NCI-H345 treated with DMSO at 0.1 percent for 48 hours (cell line): ENCODE results near the gene SYNPR.
A peak's percentile ranks its signal among the peaks of the same experiment; 100 is the strongest.

Experiments
- DNase-seq: peaks from one replicate; lab custom pipeline; 2025; ENCODE audit not compliant: unreplicated experiment; lab: John Stamatoyannopoulos, UW

The SYNPR gene

GRCh38 chr3:63523100-63523499, 245.0 kb downstream of the SYNPR start:
- DNase-seq = no peak

DNA sequence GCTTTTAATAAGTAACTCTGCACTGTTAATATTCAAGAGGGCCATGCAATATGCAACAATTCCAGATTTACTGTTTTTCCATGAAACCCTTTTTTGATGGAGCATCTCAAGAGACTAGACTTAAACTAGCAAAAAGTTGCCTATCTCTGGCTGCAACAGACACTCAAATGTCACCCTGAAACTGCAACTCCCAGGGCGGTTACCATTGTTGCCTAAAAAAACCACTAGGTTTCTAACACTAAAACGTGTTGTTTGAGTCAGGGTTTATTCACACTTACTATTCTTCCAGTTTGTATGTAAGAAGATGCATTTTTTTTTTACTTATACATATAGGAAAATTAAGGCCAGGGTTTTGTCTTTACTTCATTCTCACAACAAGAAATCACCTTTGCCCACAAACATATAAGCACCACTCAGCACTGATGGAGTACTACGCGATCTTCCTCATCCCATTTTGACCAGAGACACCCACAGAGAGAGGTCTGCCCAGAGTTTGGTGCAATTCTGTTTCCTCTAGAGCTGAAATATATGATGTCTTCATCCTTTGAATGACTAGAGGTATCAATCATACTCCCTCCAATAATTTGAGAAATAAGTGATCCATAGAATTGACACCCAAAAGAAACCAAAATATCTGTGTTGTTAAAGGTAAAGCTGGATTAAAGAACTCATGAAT, 250.4 kb downstream of the SYNPR start:
- DNase-seq = no peak

DNA sequence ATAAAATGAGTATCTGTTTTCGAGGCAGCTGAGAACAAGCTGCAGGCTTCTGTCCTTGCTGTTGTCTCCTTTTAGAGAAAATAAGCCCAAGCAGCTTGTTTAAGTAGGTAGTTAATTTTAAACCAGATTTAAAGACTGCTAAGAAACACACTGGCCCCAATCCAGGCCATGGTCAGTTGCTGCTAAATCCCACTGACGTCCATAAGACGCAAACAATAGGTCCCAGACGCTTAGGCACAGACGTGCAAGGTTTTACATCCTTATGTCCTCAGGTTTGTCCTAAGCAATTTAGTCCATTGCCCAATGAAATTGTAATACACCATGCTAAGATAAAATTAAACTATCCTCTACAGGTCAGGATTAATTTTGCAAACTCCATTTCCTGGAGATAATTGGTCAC, 254.4 kb downstream of the SYNPR start:
- DNase-seq = no peak

DNA sequence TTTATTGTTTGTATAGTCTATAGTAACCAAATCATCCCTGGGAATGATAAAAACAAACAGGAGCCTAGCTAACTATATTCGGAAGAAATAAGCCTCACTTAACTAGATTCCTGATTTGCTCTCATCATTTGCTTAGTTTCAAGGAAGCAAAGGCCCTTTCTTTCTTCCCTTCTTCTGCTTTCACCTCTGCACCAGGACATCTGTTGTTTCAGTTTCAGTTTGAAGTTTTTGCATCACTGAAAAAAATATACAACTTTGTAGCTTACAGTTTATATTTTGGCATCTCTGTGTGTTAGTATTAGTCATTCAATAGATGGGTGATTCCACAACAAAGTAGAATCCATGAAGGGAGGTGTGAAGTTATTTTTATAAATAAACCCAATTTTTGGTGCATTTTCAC, 260.8 kb downstream of the SYNPR start:
- no peak for DNase-seq

DNA sequence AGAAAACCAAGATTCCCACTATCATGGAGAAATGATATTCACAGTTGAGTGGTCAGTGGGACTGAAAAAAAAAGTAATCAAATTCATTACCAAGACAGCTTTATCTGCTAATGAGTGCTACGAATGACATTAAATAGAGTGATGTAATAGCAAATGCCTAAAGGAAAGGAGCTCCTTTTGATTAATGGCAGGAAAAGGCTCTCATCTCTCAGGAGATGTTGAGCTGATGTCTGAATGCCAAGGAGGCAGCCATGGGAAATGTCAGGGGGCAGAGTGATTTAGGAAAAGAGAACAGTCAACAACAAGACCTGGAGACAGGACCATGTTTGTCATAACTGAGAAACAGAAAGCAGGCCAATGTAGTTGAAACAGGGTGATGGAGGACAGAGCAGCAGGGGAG, 277.7 kb downstream of the SYNPR start:
- DNase-seq = no peak

GRCh38 chr3:63556401-63556800, 278.3 kb downstream of the SYNPR start:
- DNase-seq = no peak

DNA sequence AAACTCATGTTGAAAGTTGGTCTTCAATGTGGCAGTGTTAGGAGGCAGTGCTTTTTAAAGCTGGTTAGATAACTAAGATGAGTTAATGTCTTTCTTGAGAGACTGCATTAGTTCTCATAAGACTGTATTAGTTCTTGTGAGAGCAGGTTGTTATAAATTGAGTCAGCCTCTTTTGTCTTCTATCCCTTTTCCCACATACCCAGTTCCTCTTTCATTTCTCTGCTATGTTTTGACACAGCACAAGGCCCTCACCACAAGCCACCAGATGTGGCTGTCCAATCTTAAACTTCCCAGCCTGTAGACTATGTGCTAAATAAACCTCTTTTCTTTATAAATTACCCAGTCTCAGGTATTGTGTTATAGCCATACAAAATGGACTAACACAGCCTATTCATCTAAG, 279.8 kb downstream of the SYNPR start:
- no peak for DNase-seq

GRCh38 chr3:63559884-63560283, 281.8 kb downstream of the SYNPR start:
- DNase-seq = no peak

DNA sequence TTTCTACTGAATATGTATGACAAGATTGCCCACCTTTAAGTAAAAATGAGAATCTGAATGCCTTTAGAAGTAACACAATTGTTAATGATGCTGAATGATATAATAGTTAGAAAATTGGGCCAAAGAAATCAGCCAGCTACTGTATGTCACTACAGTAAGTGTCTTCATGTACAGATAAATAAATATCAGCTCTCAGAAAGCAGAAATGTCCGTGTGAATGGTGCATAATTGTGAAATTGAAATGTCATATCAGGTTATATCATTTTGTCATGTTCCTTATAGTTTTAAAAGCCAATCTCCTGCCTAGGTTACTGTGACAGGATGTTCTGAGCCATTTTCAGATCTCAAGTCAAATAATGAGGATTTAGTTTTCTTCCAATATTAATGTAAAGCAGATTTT, 283.8 kb downstream of the SYNPR start:
- no peak for DNase-seq

- DNase-seq = no peak
Measured at GRCh38 chr3:63562323-63562722, 284.2 kb downstream of the SYNPR start.

GRCh38 chr3:63563572-63563971, 285.5 kb downstream of the SYNPR start:
- DNase-seq = no peak

DNA sequence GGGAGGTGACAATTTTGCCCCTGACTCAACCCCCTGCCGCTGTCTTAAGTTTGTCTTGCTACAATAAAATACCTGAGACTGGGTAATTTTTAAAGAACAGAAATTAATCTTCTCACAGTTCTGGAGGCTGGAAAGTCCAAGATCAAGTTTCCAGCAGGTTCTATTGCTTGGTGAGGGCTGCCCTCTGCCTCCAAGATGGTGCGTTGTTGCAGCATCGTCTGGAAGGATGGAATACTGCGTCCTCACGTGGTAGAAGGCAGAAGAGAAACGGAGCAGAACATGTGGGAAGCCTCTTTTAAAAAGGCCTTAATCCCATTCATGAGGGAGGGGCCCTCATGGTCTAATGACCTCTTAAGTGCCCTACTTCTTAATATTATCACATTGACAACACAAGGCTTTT, 287.1 kb downstream of the SYNPR start:
- DNase-seq = no peak

GRCh38 chr3:63571682-63572081, 293.6 kb downstream of the SYNPR start:
- no peak for DNase-seq

- peak; percentile 92 for DNase-seq
Measured at GRCh38 chr3:63576846-63577245, 298.7 kb downstream of the SYNPR start.

DNA sequence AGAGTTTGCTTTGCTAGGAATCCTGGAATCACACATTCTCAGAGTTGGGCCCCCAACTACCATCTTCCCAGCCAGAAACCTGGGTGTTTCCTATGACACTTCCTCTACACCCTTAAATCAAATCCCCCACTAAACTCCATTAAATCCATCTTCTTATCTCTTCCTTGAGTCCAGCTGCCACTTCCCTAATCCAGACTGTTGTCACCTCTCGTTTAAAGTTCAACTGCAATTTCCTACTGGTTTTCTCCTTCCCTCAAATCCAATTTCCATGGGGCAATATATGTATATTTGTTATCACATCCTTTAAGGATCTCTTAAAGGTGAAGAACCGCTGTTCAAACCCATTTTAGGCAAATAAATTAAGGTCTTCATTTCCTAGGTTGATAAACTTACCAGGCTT, 300.8 kb downstream of the SYNPR start:
- no peak for DNase-seq

DNA sequence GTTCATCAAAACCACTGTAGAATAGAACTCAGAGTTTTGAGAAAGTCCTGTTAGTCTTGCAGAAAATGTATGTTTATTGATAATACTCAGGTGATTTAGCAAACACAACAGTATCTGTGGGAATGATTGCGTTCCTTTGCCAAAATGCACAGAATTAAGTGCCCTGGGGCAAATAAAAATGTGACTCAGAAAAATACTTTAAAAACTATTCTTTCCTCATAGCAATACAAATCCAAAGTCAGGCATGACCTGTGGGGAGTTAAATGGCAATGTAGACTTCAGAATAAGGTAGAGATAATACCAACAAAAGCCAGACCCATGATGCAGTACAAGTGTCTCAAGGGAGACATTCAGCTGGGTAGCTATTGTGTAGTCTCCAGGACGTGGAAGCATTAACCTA, 302.0 kb downstream of the SYNPR start:
- peak; percentile 36 for DNase-seq

- DNase-seq = no peak
Measured at GRCh38 chr3:63582943-63583500, 304.9 kb downstream of the SYNPR start.

GRCh38 chr3:63584681-63585080, 306.6 kb downstream of the SYNPR start:
- no peak for DNase-seq

DNA sequence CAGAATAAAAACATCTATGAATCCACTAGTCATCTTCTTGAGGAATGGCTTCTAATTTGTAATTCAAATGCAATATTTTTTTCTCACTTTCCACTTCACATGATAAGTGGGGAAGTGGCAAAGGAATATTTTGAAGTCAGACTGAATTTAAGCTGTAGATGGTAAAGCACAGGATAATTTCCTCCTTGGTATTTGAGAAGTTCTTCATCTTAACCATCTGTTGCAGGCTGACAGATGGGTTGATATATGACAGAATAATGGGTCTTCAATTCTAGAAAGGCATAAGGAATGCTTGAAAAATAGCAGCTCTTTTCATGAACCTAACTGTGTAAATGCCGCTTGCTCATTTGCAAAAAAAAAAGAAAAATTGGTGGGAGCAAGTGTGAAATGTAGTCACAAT, 307.8 kb downstream of the SYNPR start:
- DNase-seq = no peak

GRCh38 chr3:63588895-63589294, 310.8 kb downstream of the SYNPR start:
- no peak for DNase-seq

DNA sequence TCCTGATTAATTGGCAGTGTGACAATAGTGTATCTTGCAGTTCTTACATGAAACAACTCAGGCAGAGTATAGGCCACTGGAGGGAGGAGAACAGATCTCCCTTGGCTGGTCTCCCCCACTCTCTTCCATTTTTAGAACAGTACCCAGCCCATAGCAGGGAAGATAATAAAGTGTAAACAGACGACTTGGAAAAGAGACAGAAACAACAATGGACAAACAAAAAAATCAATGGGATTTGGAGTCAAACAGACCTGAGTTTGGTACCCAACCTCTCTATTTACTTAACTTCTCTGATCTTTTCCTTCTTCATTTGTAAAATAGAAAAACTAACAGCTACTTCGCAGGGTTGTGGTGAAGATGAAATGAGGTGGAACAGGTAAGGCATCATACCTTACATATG, 315.7 kb downstream of the SYNPR start:
- DNase-seq = peak; percentile 34

- no peak for DNase-seq
Measured at GRCh38 chr3:63595221-63595620, 317.1 kb downstream of the SYNPR start.

GRCh38 chr3:63597019-63597418, 318.9 kb downstream of the SYNPR start:
- no peak for DNase-seq
